ENCODE results near the gene ABCD2. TPM values are rescaled to one million over a fixed set of nuclear protein-coding genes. Genes with fewer than 3 reads are reported as not detected.
"Not testable (repeated sequence)": the region's sequence is repeated elsewhere in the genome, so short reads cannot be mapped to it uniquely, and the experiment has no call there.

The ABCD2 gene
- total RNA-seq, 1 experiment from 2014 or later = 0.40 TPM

- DNase-seq (ENCODE audit: low read depth) = no peak
These were observed 7.4 kb downstream of the ABCD2 start for GRCh38 chr12:39612250-39612649.

- no peak for DNase-seq (ENCODE audit: low read depth)
These were observed 7.8 kb downstream of the ABCD2 start for GRCh38 chr12:39611818-39612217.

- no peak for DNase-seq (ENCODE audit: low read depth)
These were observed 9.1 kb downstream of the ABCD2 start for GRCh38 chr12:39610436-39611025.

- DNase-seq (ENCODE audit: low read depth) = no peak
These were observed 12.7 kb downstream of the ABCD2 start for GRCh38 chr12:39606712-39607423.

- DNase-seq (ENCODE audit: low read depth) = peak; percentile 60
These were observed 13.6 kb downstream of the ABCD2 start for GRCh38 chr12:39605996-39606395.

GRCh38 chr12:39605501-39605900 is 14.1 kb downstream of the ABCD2 start:
- peak; percentile 43 for DNase-seq (ENCODE audit: low read depth)

- DNase-seq (ENCODE audit: low read depth) = no peak
These were observed 16.5 kb downstream of the ABCD2 start for GRCh38 chr12:39603065-39603464.

GRCh38 chr12:39601951-39602350 is 17.7 kb downstream of the ABCD2 start:
- DNase-seq (ENCODE audit: low read depth) = not testable (repeated sequence)

- no peak for DNase-seq (ENCODE audit: low read depth)
These were observed 23.7 kb downstream of the ABCD2 start for GRCh38 chr12:39595928-39596327.

GRCh38 chr12:39592295-39592694 is 27.3 kb downstream of the ABCD2 start:
- DNase-seq (ENCODE audit: low read depth) = no peak

- peak; percentile 11 for DNase-seq (ENCODE audit: low read depth)
These were observed 31.3 kb downstream of the ABCD2 start for GRCh38 chr12:39588348-39588747.

- peak; percentile 28 for DNase-seq (ENCODE audit: low read depth)
These were observed 32.4 kb downstream of the ABCD2 start for GRCh38 chr12:39587225-39587624.

- peak; percentile 6 for DNase-seq (ENCODE audit: low read depth)
These were observed 32.8 kb downstream of the ABCD2 start for GRCh38 chr12:39586816-39587215.

GRCh38 chr12:39581592-39581991 is 38.0 kb downstream of the ABCD2 start:
- DNase-seq (ENCODE audit: low read depth) = peak; percentile 24

GRCh38 chr12:39575498-39575875 is 44.1 kb downstream of the ABCD2 start:
- DNase-seq (ENCODE audit: low read depth) = no peak

- no peak for DNase-seq (ENCODE audit: low read depth)
These were observed 44.7 kb downstream of the ABCD2 start for GRCh38 chr12:39574785-39575497.

- DNase-seq (ENCODE audit: low read depth) = no peak
These were observed 45.2 kb downstream of the ABCD2 start for GRCh38 chr12:39574378-39574777.

GRCh38 chr12:39573971-39574370 is 45.6 kb downstream of the ABCD2 start:
- no peak for DNase-seq (ENCODE audit: low read depth)

- no peak for DNase-seq (ENCODE audit: low read depth)
These were observed 47.1 kb downstream of the ABCD2 start for GRCh38 chr12:39572551-39572950.

GRCh38 chr12:39571351-39571750 is 48.3 kb downstream of the ABCD2 start:
- DNase-seq (ENCODE audit: low read depth) = no peak

- DNase-seq (ENCODE audit: low read depth) = no peak
These were observed 66.1 kb downstream of the ABCD2 start for GRCh38 chr12:39553476-39553875.

- not testable (repeated sequence) for DNase-seq (ENCODE audit: low read depth)
These were observed 75.4 kb downstream of the ABCD2 start for GRCh38 chr12:39544211-39544610.

GRCh38 chr12:39541471-39541870 is 78.1 kb downstream of the ABCD2 start:
- DNase-seq (ENCODE audit: low read depth) = no peak

Data from LHCN-M2 (cell line).